HCT116 (cell line): ENCODE data around the gene NAV1. TPM values are rescaled to one million over a fixed set of nuclear protein-coding genes. Genes with fewer than 3 reads are reported as not detected.

Experiments used
- ATAC-seq: fragments of 200-7000 bp; cut with Tn5 transposase; 2 replicates; pipeline ENCODE4 v1.9.1; 2020; ENCODE audit warnings: mild to moderate bottlenecking, moderate library complexity
- BruUV-seq: library from RNA; stranded (reverse); fragments of 400-500 nt; replicated peaks from 2 replicates; lab custom pipeline; 2021; lab: Mats Ljungman, UMichigan
- CTCF ChIA-PET: fragments of 300-600 bp; sonication (Branson Sonifier 250); formaldehyde crosslinking; loops from one replicate; lab custom pipeline; 2021; ENCODE audit warnings: antibody characterized with exemption; lab: Charles Lee
- POLR2A ChIA-PET: fragments of 300-600, 350-600 bp; sonication (Branson Sonifier 250); formaldehyde crosslinking; loops from one replicate; lab custom pipeline; 2021; ENCODE audit warnings: antibody characterized with exemption; lab: Charles Lee
- RAD21 ChIA-PET, 2 experiments: fragments of 300-600 bp; sonication (Branson Sonifier 250); formaldehyde crosslinking; loops; one replicate each; lab custom pipeline; 2023; ENCODE audit warnings: low total read pairs in 2 of 2; ENCODE audit not compliant: uncharacterized antibody in 2 of 2, unreplicated experiment in 2 of 2, low non-redundant PET in 1 of 2; lab: Charles Lee
- DNase-seq: peaks from one replicate; pipeline ENCODE4 v3.0.0-alpha.2; 2010; ENCODE audit warnings: low read depth, low spot score
- H2AFZ ChIP-seq: fragments of 200-600 bp; shearing (Covaris generic), sonication (generic); 2 replicates; pipeline ENCODE4 v1.6.1; 2017; ENCODE audit warnings: low read depth, mixed run types, mixed read lengths, antibody characterized with exemption, low read length; ENCODE audit not compliant: poor library complexity, severe bottlenecking
- H3K27ac ChIP-seq: 2 replicates; pipeline ENCODE4 v1.5.1; 2012; ENCODE audit warnings: low read depth, low read length
- H3K27me3 ChIP-seq: fragments of 200-600 bp; sonication (generic); 2 replicates; pipeline ENCODE4 v1.6.1; 2016; ENCODE audit warnings: mixed run types, low read length, mixed read lengths; ENCODE audit not compliant: insufficient read depth
- H3K36me3 ChIP-seq, 2 experiments: fragments of 200-500 bp in 1 of 2; fragments of 200-600 bp in 1 of 2; sonication (Bioruptor generic) in 1 of 2; sonication (generic) in 1 of 2; 2 replicates each; pipeline versions ENCODE4 v1.5.1 to v1.6.1; 2014 to 2016; ENCODE audit warnings: low read length in 2 of 2, inconsistent platforms in 1 of 2, mixed read lengths in 1 of 2, mixed run types in 1 of 2; ENCODE audit not compliant: insufficient read depth in 2 of 2, control insufficient read depth in 1 of 2
- H3K4me1 ChIP-seq, 2 experiments: fragments of 200-600 bp in 1 of 2; sonication (generic) in 1 of 2; 2 replicates each; pipeline versions ENCODE4 v1.5.1 to v1.6.1; 2012 to 2017; ENCODE audit warnings: low read length in 2 of 2, inconsistent platforms in 1 of 2, mild to moderate bottlenecking in 1 of 2, mixed read lengths in 1 of 2, mixed run types in 1 of 2, moderate library complexity in 1 of 2; ENCODE audit not compliant: insufficient read depth in 2 of 2, control insufficient read depth in 1 of 2
- H3K4me2 ChIP-seq: fragments of 200-600 bp; sonication (generic); 2 replicates; pipeline ENCODE4 v1.6.1; 2017; ENCODE audit warnings: mixed run types, low read length, mixed read lengths
- H3K4me3 ChIP-seq, 2 experiments: fragments of 200-600 bp in 1 of 2; sonication (generic) in 1 of 2; replicated peaks in 1 of 2; 2 replicates each; pipeline ENCODE4 v1.5.1; 2011 to 2016; ENCODE audit warnings: low read length in 2 of 2, control low read depth in 1 of 2, low read depth in 1 of 2, mild to moderate bottlenecking in 1 of 2, mixed read lengths in 1 of 2, mixed run types in 1 of 2
- H3K79me2 ChIP-seq: fragments of 200-600 bp; sonication (generic); 2 replicates; pipeline ENCODE4 v1.6.1; 2017; ENCODE audit warnings: mild to moderate bottlenecking, mixed run types, low read length, moderate library complexity, mixed read lengths; ENCODE audit not compliant: insufficient read depth
- H3K9ac ChIP-seq: fragments of 200-600 bp; sonication (generic); 2 replicates; pipeline ENCODE4 v1.6.1; 2016; ENCODE audit warnings: low read length, mixed read lengths
- H3K9me2 ChIP-seq: fragments of 200-600 bp; sonication (generic), shearing (Covaris generic); 2 replicates; pipeline ENCODE4 v1.6.1; 2017; ENCODE audit warnings: mixed run types, mild to moderate bottlenecking, moderate library complexity; ENCODE audit not compliant: insufficient read depth
- H3K9me3 ChIP-seq, 2 experiments: fragments of 200-500 bp in 1 of 2; fragments of 200-600 bp in 1 of 2; sonication (Bioruptor generic) in 1 of 2; sonication (generic) in 1 of 2; 2 replicates each; pipeline ENCODE4 v1.6.1; 2014 to 2017; ENCODE audit warnings: low read length in 2 of 2, mixed read lengths in 2 of 2, inconsistent platforms in 1 of 2, low read depth in 1 of 2, mild to moderate bottlenecking in 1 of 2, mixed run types in 1 of 2, moderate library complexity in 1 of 2; ENCODE audit not compliant: control insufficient read depth in 1 of 2, insufficient read depth in 1 of 2
- H4K20me1 ChIP-seq: fragments of 200-600 bp; sonication (generic), shearing (Covaris generic); 2 replicates; pipeline ENCODE4 v1.6.1; 2017; ENCODE audit warnings: mixed run types, mild to moderate bottlenecking, moderate library complexity; ENCODE audit not compliant: insufficient read depth
- ELF1 ChIP-seq: IDR thresholded peaks from 2 replicates; pipeline ENCODE4 v1.6.1; 2012; ENCODE audit warnings: low read depth, borderline replicate concordance
- FOSL1 ChIP-seq: IDR thresholded peaks from 2 replicates; pipeline ENCODE4 v1.6.1; 2012; ENCODE audit warnings: low read depth
- JUND ChIP-seq: IDR thresholded peaks from 2 replicates; pipeline ENCODE4 v1.6.1; 2012
- RAD21 ChIP-seq: IDR thresholded peaks from 2 replicates; pipeline ENCODE4 v1.6.1; 2012; ENCODE audit warnings: low read depth, mild to moderate bottlenecking
- SIN3A ChIP-seq: IDR thresholded peaks from 2 replicates; pipeline ENCODE4 v1.6.1; 2012; ENCODE audit warnings: low read depth
- SP1 ChIP-seq: IDR thresholded peaks from 2 replicates; pipeline ENCODE4 v1.6.1; 2012; ENCODE audit warnings: low read depth
- ZBTB33 ChIP-seq: IDR thresholded peaks from 2 replicates; pipeline ENCODE4 v1.6.1; 2011; ENCODE audit warnings: mild to moderate bottlenecking, low read length, moderate library complexity; ENCODE audit not compliant: insufficient replicate concordance; ENCODE audit errors: extremely low read depth
- intact Hi-C: fragments of 100-400 bp; cut with micrococcal nuclease; formaldehyde crosslinking; loops from 2 replicates; pipeline ENCODE4 v1.10.0; 2022
- total RNA-seq: library from RNA; stranded (reverse); gene quantifications from one replicate; pipeline ENCODE4 v1.2.1, GENCODE V29; 2021; ENCODE audit not compliant: unreplicated experiment

Gene NAV1
- total RNA-seq, 1 experiment from 2014 or later = 22.8 TPM

GRCh38 chr1:201537891-201538611 is 876 bp upstream of the NAV1 start:
- RAD21 ChIA-PET = no interaction called here
- Histone ChIP-seq H3K36me3 (no peaks in the 10 kb centered on the region), H3K27ac (no peak overlapping the region), H3K79me2 (no peaks in the 10 kb centered on the region), H3K9me2 (no peaks in the 10 kb centered on the region), H4K20me1 (no peaks in the 10 kb centered on the region), H3K9me3 (no peaks in the 10 kb centered on the region), H3K9ac (peak overlapping the region; percentile 41), H3K4me2 (peak overlapping the region; percentile 79), H3K27me3 (no peaks in the 10 kb centered on the region), H3K4me1 (peaks cover 24 to 52% of the 10 kb centered on the region in 2 experiments), H3K4me3 (peak overlapping the region; percentile 39 to 56), H2AFZ (no peak overlapping the region)
- intact Hi-C loops = no loop called here
- TF ChIP-seq FOSL1 (no peak), RAD21 (no peak), SIN3A (no peak), JUND (no peak), ELF1 (no peak), ZBTB33 (no peak), SP1 (no peak)
- CTCF ChIA-PET = interaction anchor here (2.2 kb wide), 1 partner anchor 25 kb away, joined by 6 read pairs; no protein-coding TSS in a partner anchor
- DNase-seq (no peak), ATAC-seq (peak; percentile 12)
- POLR2A ChIA-PET = no interaction called here
- no TSS peak for BruUV-seq
